NCI-H2081 treated with DMSO at 0.1 percent for 48 hours (cell line): ENCODE results near the gene SMIM11.
"Not testable (repeated sequence)": the region's sequence is repeated elsewhere in the genome, so short reads cannot be mapped to it uniquely, and the experiment has no call there.

Source experiments
- DNase-seq: peaks from one replicate; lab custom pipeline; 2025; lab: John Stamatoyannopoulos, UW

The SMIM11 gene

GRCh38 chr21:34423805-34424204, 48.5 kb downstream of the SMIM11 start, which contains the start of gene SMIM34:
Gene SMIM34, minus strand, starts transcription at chr21:34423951. Its CDS starts 112 bp downstream, at chr21:34423839.
- DNase-seq: not testable (repeated sequence)

DNA sequence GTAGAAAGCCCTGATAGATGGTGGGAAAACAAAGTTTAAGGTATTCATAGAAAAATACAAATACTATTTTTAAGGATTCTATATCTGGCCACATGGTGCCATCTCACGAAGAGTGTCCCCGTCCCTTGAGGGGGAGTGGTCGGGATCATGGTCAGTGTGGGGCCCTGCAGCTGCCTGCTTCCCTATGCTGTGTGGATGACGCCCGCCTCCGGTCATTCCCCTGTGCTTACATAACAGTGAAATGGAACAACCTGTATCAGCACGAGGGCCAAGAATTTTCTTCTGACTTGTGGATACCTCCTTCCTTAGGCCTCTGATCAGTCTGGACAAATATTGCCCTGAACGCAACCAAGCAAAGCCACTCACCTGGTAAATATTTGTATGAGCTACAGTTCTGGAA, 52.0 kb downstream of the SMIM11 start:
- DNase-seq: not testable (repeated sequence)

DNA sequence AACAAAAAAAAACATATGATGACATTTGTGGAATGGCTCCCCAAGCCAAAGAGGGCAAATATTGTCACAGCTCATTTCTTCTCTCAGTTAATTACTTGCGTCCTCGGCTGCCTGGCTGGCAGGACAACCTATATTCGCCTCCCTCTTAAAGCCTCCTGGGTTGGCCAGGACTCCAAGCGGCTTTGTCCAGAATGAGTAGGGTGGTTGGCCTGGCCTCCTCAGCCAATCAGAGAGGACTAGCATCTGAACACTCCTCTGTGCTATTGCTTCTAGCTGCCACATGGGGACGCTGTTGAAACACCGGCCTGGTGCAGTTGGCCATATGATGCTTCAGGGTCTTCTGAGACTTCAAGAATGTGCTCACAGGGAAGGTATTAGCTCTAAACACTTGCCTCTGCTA, 53.1 kb downstream of the SMIM11 start:
- not testable (repeated sequence) for DNase-seq

DNA sequence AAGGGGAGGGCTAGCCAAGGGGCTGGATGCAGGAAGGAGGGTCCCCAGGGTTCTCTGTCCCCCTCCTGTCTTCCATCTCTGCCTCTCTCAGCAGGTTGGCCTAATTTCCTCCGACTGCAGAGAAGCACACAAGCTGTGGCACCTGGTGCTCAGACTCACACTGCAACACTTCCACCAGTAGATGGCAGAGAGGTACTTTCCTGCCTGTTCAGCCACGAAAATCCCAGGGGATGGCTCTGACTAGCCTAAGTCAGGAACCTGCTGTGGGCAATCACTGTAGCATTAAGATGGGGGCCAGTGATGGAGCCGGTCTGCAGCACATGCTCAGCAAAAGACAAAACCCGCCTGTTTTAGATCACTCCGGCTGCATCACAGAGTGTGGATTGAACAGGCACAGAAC, 54.4 kb downstream of the SMIM11 start:
- DNase-seq: not testable (repeated sequence)
